22Rv1 (cell line): ENCODE measurements around the gene PACS1.
"Not testable (repeated sequence)": the region's sequence is repeated elsewhere in the genome, so short reads cannot be mapped to it uniquely, and the experiment has no call there.

Source experiments
- H3K27ac ChIP-seq: fragments of 450-650 bp; 2 replicates; pipeline ENCODE4 v1.5.1; 2017
- CTCF ChIP-seq: fragments of 450-650 bp; IDR thresholded peaks from 2 replicates; pipeline ENCODE4 v1.5.1; 2017; ENCODE audit warnings: mild to moderate bottlenecking
- ZFX ChIP-seq: fragments of 450-650 bp; IDR thresholded peaks from 2 replicates; pipeline ENCODE4 v1.6.1; 2017; ENCODE audit warnings: antibody characterized with exemption, borderline replicate concordance

The PACS1 gene

DNA sequence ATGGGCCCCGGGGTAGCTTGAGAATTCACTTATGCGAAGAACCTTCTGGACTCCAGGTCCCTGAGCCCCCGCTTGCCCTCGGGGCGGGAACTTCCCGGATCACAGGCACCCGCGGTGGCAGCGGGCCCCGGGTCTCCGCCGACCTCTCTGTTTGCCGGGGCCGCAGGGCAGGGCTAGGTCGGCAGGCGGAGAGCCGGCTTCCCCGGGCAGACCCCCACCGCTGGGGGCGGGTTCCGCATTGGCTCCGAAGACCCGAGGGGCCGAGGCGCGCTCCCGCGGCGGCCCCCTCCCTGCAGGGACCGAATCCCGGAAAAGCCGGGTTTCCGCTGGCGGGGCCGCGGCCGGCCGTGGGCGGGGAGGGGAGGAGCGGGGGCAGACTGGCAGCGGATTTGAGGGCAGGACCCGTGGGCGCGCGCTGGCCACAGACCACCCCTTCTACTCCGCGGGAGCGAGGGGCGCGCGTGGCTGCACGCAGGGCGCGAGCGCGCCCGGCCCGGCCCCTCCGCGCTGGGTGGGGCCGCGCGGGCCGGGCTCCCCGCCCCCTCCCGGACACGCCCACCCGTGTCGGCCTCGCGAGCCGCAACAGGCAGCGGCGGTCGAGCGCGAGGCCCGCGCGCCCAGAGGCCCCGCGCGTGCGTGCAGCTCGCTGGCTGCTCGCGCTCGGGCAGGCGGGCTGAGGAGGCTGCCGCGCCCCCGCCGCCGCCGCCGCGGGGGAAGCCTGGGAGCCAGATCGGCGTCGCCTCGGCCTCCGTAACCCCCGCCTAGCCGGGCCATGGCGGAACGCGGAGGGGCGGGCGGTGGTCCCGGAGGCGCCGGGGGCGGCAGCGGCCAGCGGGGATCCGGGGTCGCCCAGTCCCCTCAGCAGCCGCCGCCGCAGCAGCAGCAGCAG is at the start of gene PACS1:
Gene PACS1 (plus strand): TSS at position 558 of the 889 bp plus-strand sequence. CDS start 215 bp downstream, at position 773.
- peak within 1 kb of the TSS; percentile 78 for H3K27ac ChIP-seq
- TF ChIP-seq ZFX (no peak), CTCF (no peak; the same call in 1 of the 2 replicates)

- no peak overlapping the region for H3K27ac ChIP-seq
- no peak for TF ChIP-seq CTCF
- no peak for TF ChIP-seq ZFX
Measured at GRCh38 chr11:66020618-66021357, 49.3 kb upstream of the PACS1 start.

- no peak overlapping the region for H3K27ac ChIP-seq
Measured at GRCh38 chr11:66022401-66023185, 47.5 kb upstream of the PACS1 start.

GRCh38 chr11:66023186-66023440 is 47.0 kb upstream of the PACS1 start:
- not testable (repeated sequence) for H3K27ac ChIP-seq

More at GRCh38 chr11:66022401-66023185, 47.5 kb upstream of the PACS1 start:
- no peak for TF ChIP-seq ZFX
- TF ChIP-seq CTCF = peak; percentile 97

DNA sequence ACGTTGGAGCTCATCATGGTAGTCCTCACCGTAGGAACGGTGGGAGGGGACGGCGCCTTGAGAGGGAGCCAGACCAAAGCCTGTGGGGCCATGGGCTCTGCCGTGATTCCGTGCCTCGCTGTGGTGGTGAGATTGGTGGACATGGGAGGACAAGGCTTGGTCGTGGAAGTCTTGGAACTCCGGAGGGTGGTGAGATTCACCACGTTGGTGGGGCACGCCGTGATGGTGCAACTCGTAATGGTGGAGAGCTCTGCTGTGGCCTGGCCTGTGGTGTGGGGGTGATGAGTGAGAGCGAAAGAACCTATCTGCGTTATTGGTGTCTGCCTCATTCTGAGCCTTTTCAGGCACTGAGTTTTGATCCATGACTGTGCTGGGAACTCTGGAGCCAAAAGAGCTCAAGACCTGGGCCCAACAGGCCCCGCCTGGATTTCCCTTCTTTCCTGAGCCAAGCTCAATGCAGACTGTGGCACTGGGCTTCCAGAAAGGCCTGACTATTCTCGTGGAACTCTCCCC is 44.0 kb upstream of the PACS1 start, which contains the start of gene CATSPER1:
Gene CATSPER1 (minus strand): TSS at position 463 of the 513 bp plus-strand sequence. CDS start 100 bp downstream, at position 363.
- no peak within 1 kb of the TSS for H3K27ac ChIP-seq
- no peak for TF ChIP-seq CTCF
- TF ChIP-seq ZFX = no peak

GRCh38 chr11:66032957-66033735 is 36.9 kb upstream of the PACS1 start:
- no peak overlapping the region for H3K27ac ChIP-seq
- TF ChIP-seq CTCF = no peak
- no peak for TF ChIP-seq ZFX
